Lung microvascular endothelial cell (primary cell): ENCODE results near the gene RRBP1. TPM values are rescaled to one million over a fixed set of nuclear protein-coding genes. Genes with fewer than 3 reads are reported as not detected.

Experiments
- DNase-seq, 2 donors: peaks; one replicate each; pipeline versions ENCODE4 v3.0.0 to v3.0.0-alpha.2; 2010; ENCODE audit warnings: low read depth in 2 of 2
- total RNA-seq: library from RNA; depleted of rRNA; stranded (reverse); fragments of >200 nt; gene quantifications from 2 replicates; pipeline ENCODE4 v1.2.1, GENCODE V29; 2014

Gene RRBP1
- total RNA-seq, 1 donor from 2014 or later = 61.5 TPM

DNA sequence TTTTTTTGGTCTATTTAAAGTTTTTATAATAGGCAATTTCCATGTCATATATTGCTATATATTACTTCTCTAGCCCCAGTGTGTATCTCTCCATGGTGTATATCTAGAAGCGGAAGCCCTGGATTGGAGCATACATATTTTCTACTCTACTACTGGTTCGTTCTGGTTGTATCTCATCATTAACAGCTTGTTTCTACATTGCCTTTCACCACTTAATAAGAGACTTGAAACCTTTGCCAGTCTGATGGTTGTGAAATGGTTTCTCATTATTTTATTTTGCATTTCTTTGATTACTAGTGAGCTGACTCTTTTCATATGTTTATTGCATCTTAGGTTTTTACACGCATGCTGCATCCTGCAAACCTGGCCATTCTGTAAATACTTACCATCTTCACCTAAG, 108.6 kb downstream of the RRBP1 start:
- DNase-seq = no peak

- DNase-seq = no peak
Measured at GRCh38 chr20:17572034-17572638, 109.9 kb downstream of the RRBP1 start.

- peak in 1 of 2 donors; percentile 39 for DNase-seq
Measured at GRCh38 chr20:17571153-17571527, 110.9 kb downstream of the RRBP1 start.

GRCh38 chr20:17570347-17571152, 111.5 kb downstream of the RRBP1 start:
- DNase-seq = peak; percentile 54 to 67

- peak; percentile 96 to 97 for DNase-seq
Measured at GRCh38 chr20:17569616-17570346, 112.3 kb downstream of the RRBP1 start, which contains the start of gene DSTN. Gene DSTN (plus strand): TSS chr20:17570075. CDS start chr20:17570209, 134 bp downstream.

DNA sequence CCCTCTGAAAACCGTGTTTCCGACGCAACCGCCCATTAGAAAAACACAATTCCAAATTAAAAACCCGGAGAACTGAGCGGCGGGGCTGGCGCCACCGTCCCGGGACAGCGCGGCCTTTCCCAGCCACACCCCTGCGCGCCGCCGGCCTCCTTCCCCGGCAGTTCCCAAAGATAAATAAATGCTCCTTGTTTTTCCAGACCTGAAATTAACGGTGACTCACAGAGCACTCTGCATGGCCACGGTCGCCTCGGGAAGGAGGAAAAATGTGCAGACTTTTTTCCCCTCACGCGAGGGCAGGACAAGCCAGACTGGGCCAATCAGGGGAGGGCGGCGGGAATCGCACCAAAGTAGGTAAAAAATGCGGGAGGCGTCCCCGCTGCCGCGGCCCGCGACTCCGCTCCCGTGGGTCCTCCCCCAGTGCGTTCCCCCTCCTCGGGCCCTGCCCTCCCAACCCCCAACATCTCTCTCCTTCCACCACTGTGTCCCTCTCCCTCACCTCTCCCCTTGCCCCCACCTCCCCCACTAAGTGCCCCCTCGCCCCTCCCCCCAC, 113.0 kb downstream of the RRBP1 start:
- DNase-seq = peak; percentile 98

DNA sequence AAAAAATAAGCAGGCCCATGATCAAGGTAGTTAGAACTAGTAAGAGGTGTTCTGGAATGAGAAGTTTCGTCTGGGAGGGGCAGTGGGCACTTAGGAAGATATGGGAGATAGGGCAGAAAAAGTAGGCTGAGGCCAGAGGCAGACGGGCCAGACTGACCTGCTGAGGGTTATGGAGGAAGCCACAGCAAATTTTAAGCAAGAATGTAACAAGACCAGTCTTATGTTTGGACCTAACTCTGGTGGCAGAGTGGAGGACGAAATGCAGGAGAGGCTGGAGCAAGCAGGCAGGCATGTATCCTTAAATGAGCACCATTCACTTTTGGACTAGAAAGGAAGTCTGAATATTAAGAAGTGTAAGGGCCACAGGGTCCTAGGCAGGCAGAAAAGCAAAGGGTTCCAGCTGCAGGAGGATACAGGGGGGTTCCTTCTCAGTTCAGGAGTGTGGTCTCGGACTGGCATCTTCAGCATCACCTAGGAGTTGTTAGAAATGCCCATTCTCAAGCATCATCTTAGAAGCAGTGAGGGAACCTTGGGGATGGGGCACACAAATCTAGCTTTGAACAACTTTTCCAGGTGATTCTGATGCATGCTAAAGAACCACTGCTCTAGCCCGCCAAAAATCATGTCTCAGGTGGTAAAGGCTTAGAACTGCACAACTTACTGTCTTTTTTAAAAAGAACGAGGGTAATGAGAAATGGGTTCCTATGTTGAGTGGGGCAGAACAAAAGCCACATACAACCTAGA, 113.8 kb downstream of the RRBP1 start:
- no peak for DNase-seq

- DNase-seq = no peak
Measured at GRCh38 chr20:17566345-17566744, 115.7 kb downstream of the RRBP1 start.

DNA sequence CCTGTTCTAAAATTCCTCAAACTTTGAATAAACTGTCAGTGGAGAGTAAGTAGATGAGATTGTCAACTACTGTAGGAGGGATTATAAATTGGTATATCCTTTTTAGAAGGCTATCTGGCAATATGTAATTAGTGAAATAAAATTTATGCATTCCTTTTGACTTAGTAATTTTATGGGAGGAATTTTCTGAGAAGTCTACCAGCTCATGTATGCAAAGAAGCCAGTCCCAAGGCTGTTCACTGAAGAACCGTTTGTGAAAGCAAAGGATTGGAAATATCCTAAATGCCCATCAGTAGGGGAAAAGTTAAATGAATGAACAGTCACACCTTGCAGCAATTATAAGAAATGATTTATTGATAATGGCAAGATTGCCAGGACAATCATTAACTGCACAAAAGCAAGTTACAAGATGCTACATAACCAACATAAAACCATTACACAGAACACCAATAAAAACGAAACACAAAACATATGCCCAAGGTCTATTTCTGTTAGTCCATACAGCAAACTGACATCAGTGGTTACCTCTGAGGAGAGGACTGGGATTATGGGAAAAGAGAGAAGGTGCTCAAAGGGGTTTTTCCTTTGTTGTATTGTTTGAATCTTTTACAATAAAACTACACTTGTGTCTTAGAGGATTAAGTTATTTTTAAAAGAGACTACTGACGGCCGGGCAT, 116.7 kb downstream of the RRBP1 start:
- DNase-seq = peak in 1 of 2 donors; percentile 21

Other genes starting within 250 kb of the RRBP1 start
- 0.60 and 1.7 TPM in 2 replicates for gene BFSP1, start 150.9 kb downstream of the RRBP1 start, total RNA-seq
- gene DSTN, start 112.2 kb downstream of the RRBP1 start, total RNA-seq = 59.3 and 87.4 TPM in 2 replicates
- not detected in 2 replicates for gene BANF2, start 17.7 kb upstream of the RRBP1 start, total RNA-seq